Measurements from ENCODE around the gene CD300C.
"Not testable (repeated sequence)": the region's sequence is repeated elsewhere in the genome, so short reads cannot be mapped to it uniquely, and the experiment has no call there.

Gene CD300C

GRCh38 chr17:74521701-74522201, 24.2 kb downstream of the CD300C start:
- DNase-seq (ENCODE audit: low read depth), result no peak
- TF ChIP-seq CTCF (IDR thresholded peaks at IDR 0.05; ENCODE audit: control insufficient read depth, extremely low read depth, insufficient read depth), result no peak
- H3K4me3 ChIP-seq (ENCODE audit: low read depth, low read length), result no peak overlapping the region

GRCh38 chr17:74520790-74521480, 25.0 kb downstream of the CD300C start:
- no peak overlapping the region for H3K4me3 ChIP-seq (ENCODE audit: low read depth, low read length)
- no peak for TF ChIP-seq CTCF (IDR thresholded peaks at IDR 0.05; ENCODE audit: control insufficient read depth, extremely low read depth, insufficient read depth)
- no peak for DNase-seq (ENCODE audit: low read depth)

- H3K4me3 ChIP-seq (ENCODE audit: low read depth, low read length), result no peak overlapping the region
- TF ChIP-seq CTCF (IDR thresholded peaks at IDR 0.05; ENCODE audit: control insufficient read depth, extremely low read depth, insufficient read depth), result no peak
- DNase-seq (ENCODE audit: low read depth), result no peak
Measured at GRCh38 chr17:74520016-74520434, 25.9 kb downstream of the CD300C start.

- not testable (repeated sequence) for DNase-seq (ENCODE audit: low read depth); H3K4me3 ChIP-seq (ENCODE audit: low read depth, low read length)
Measured at GRCh38 chr17:74518413-74518981, 27.4 kb downstream of the CD300C start.

GRCh38 chr17:74516561-74517328, 29.2 kb downstream of the CD300C start:
- no peak for TF ChIP-seq CTCF (IDR thresholded peaks at IDR 0.05; ENCODE audit: control insufficient read depth, extremely low read depth, insufficient read depth)
- no peak for DNase-seq (ENCODE audit: low read depth)

GRCh38 chr17:74515941-74516340, 30.0 kb downstream of the CD300C start:
- no peak for TF ChIP-seq CTCF (IDR thresholded peaks at IDR 0.05; ENCODE audit: control insufficient read depth, extremely low read depth, insufficient read depth)
- no peak for DNase-seq (ENCODE audit: low read depth)
- no peak overlapping the region for H3K4me3 ChIP-seq (ENCODE audit: low read depth, low read length)

More at GRCh38 chr17:74516561-74517328, 29.2 kb downstream of the CD300C start:
- no peak overlapping the region for H3K4me3 ChIP-seq (ENCODE audit: low read depth, low read length)

- no peak for DNase-seq (ENCODE audit: low read depth)
- no peak for TF ChIP-seq CTCF (IDR thresholded peaks at IDR 0.05; ENCODE audit: control insufficient read depth, extremely low read depth, insufficient read depth)
- peak overlapping the region; percentile 35 for H3K4me3 ChIP-seq (ENCODE audit: low read depth, low read length)
Measured at GRCh38 chr17:74514632-74515334, 31.1 kb downstream of the CD300C start.

Measured in LNCaP clone FGC (cell line).